ENCODE data around the gene RPL18.
"Not testable (repeated sequence)": the region's sequence is repeated elsewhere in the genome, so short reads cannot be mapped to it uniquely, and the experiment has no call there.

Gene RPL18

GRCh38 chr19:48611872-48612271 lies 7.1 kb downstream of the RPL18 start:
- DNase-seq: no peak

- DNase-seq: no peak
These were observed 9.3 kb downstream of the RPL18 start for GRCh38 chr19:48609571-48610108.

- no peak for DNase-seq
These were observed 10.1 kb downstream of the RPL18 start for GRCh38 chr19:48608798-48609263.

- DNase-seq: no peak
These were observed 11.6 kb downstream of the RPL18 start for GRCh38 chr19:48607359-48607755.

- no peak for DNase-seq
These were observed 12.3 kb downstream of the RPL18 start, which contains the start of gene SPACA4 for GRCh38 chr19:48606463-48607358. TSS of gene SPACA4 (plus strand) at chr19:48606742. CDS start at chr19:48606979, 237 bp downstream.

- DNase-seq: no peak
These were observed 15.1 kb downstream of the RPL18 start for GRCh38 chr19:48603850-48604249.

GRCh38 chr19:48603449-48603848 lies 15.5 kb downstream of the RPL18 start:
- no peak for DNase-seq

- DNase-seq: no peak
These were observed 16.0 kb downstream of the RPL18 start for GRCh38 chr19:48603001-48603400.

- DNase-seq: no peak
These were observed 18.1 kb downstream of the RPL18 start for GRCh38 chr19:48600679-48601417.

GRCh38 chr19:48598996-48599700 lies 19.8 kb downstream of the RPL18 start:
- no peak for DNase-seq

GRCh38 chr19:48596679-48597465 lies 22.1 kb downstream of the RPL18 start:
- DNase-seq: no peak

- no peak for DNase-seq
These were observed 22.7 kb downstream of the RPL18 start for GRCh38 chr19:48596237-48596636.

GRCh38 chr19:48595833-48596232 lies 23.1 kb downstream of the RPL18 start:
- no peak for DNase-seq

GRCh38 chr19:48595171-48595570 lies 23.8 kb downstream of the RPL18 start:
- no peak for DNase-seq

- no peak for DNase-seq
These were observed 28.0 kb downstream of the RPL18 start for GRCh38 chr19:48591021-48591420.

GRCh38 chr19:48588670-48589401 lies 30.1 kb downstream of the RPL18 start:
- DNase-seq: peak; percentile 38

- no peak for DNase-seq
These were observed 31.6 kb downstream of the RPL18 start for GRCh38 chr19:48587387-48587786.

- DNase-seq: no peak
These were observed 36.8 kb downstream of the RPL18 start for GRCh38 chr19:48582168-48582567.

- no peak for DNase-seq
These were observed 40.1 kb downstream of the RPL18 start for GRCh38 chr19:48578891-48579290.

- not testable (repeated sequence) for DNase-seq
These were observed 41.1 kb downstream of the RPL18 start for GRCh38 chr19:48577908-48578307.

GRCh38 chr19:48575931-48576622 lies 42.9 kb downstream of the RPL18 start:
- DNase-seq: no peak

Data from NCI-H2081 treated with DMSO at 0.1 percent for 48 hours (cell line).